CD4-positive, alpha-beta T cell (primary cell): ENCODE data around the gene TMEM203. TPM values are rescaled to one million over a fixed set of nuclear protein-coding genes. Genes with fewer than 3 reads are reported as not detected.
A peak's percentile ranks its signal among the peaks of the same experiment; 100 is the strongest.
"Not testable (repeated sequence)": the region's sequence is repeated elsewhere in the genome, so short reads cannot be mapped to it uniquely, and the experiment has no call there.

Experiments
- ATAC-seq: fragments of 200-7000 bp; cut with Tn5 transposase; one replicate; pipeline ENCODE4 v1.10.0; 2022; ENCODE audit warnings: mild to moderate bottlenecking; ENCODE audit not compliant: poor library complexity
- CTCF ChIA-PET: fragments of 350-600 bp; sonication (Branson Sonifier 250); formaldehyde crosslinking; loops from one replicate; lab custom pipeline; 2021; ENCODE audit warnings: antibody characterized with exemption, inconsistent platforms; lab: Charles Lee
- POLR2A ChIA-PET: fragments of 350-600 bp; sonication (Branson Sonifier 250); formaldehyde crosslinking; loops from one replicate; lab custom pipeline; 2021; ENCODE audit warnings: antibody characterized with exemption, inconsistent platforms; lab: Charles Lee
- DNase-seq, 14 experiments: peaks; one replicate each; pipeline ENCODE4 v3.0.0-alpha.2; 2013 to 2020; ENCODE audit warnings: mixed read lengths in 2 of 14
- H3K27ac ChIP-seq, 2 donors: one replicate each; pipeline versions ENCODE4 v1.5.1 to v1.7.0; 2013; ENCODE audit warnings: low read length in 2 of 2, low read depth in 1 of 2, mild to moderate bottlenecking in 1 of 2
- H3K27me3 ChIP-seq, 2 experiments: 1 replicate in 1 of 2; 2 replicates in 1 of 2; pipeline versions ENCODE4 v1.6.1 to v1.7.0; 2013; ENCODE audit warnings: low read length in 2 of 2, control low read depth in 1 of 2, mild to moderate bottlenecking in 1 of 2, moderate library complexity in 1 of 2; ENCODE audit not compliant: insufficient read depth in 2 of 2, control insufficient read depth in 1 of 2
- H3K36me3 ChIP-seq: one replicate; pipeline ENCODE4 v1.6.1; 2013; ENCODE audit warnings: low read length, control low read depth; ENCODE audit not compliant: insufficient read depth
- H3K4me1 ChIP-seq: one replicate; pipeline ENCODE4 v1.6.1; 2013; ENCODE audit warnings: low read length, control low read depth; ENCODE audit not compliant: insufficient read depth
- H3K4me3 ChIP-seq: one replicate; pipeline ENCODE4 v1.5.1; 2013; ENCODE audit warnings: mild to moderate bottlenecking, low read length, moderate library complexity
- H3K9me3 ChIP-seq, 2 experiments: 1 replicate in 1 of 2; 2 replicates in 1 of 2; pipeline versions ENCODE4 v1.6.1 to v1.7.0; 2013; ENCODE audit warnings: low read length in 2 of 2, mild to moderate bottlenecking in 2 of 2, control low read depth in 1 of 2, moderate library complexity in 1 of 2; ENCODE audit not compliant: control insufficient read depth in 1 of 2, insufficient read depth in 1 of 2
- H3K27ac Mint-ChIP-seq: one replicate; pipeline ENCODE4 v1.8.0; 2020; ENCODE audit warnings: mixed read lengths
- H3K27me3 Mint-ChIP-seq: one replicate; pipeline ENCODE4 v1.8.0; 2021; ENCODE audit warnings: mixed read lengths
- H3K36me3 Mint-ChIP-seq: one replicate; pipeline ENCODE4 v1.8.0; 2021; ENCODE audit warnings: low read depth, mixed read lengths
- H3K4me1 Mint-ChIP-seq: one replicate; pipeline ENCODE4 v1.8.0; 2021; ENCODE audit warnings: low read depth, mixed read lengths
- H3K4me3 Mint-ChIP-seq: one replicate; pipeline ENCODE4 v1.8.0; 2020; ENCODE audit warnings: mild to moderate bottlenecking, mixed read lengths
- H3K9me3 Mint-ChIP-seq: one replicate; pipeline ENCODE4 v1.8.0; 2020; ENCODE audit warnings: mixed read lengths
- intact Hi-C, 2 experiments: fragments of 100-400 bp; cut with DNase I in 1 of 2; cut with micrococcal nuclease in 1 of 2; formaldehyde crosslinking; loops; one replicate each; pipeline versions ENCODE4 v1.15.1 to v1.9.0; 2023 to 2025; cut with DNase I, micrococcal nuclease
- total RNA-seq, 174 experiments: library from RNA in 2 of 174; stranded (reverse) in 2 of 174; gene quantifications; one replicate each; pipeline ENCODE4 v1.2.3 and lab custom pipeline; 2021 to 2026
- TF ChIP-seq, protein P1 (sequence below): fragments of 200-600 bp; IDR thresholded peaks from one replicate; pipeline ENCODE4 v1.8.0; 2022; ENCODE audit warnings: antibody characterized with exemption, mild to moderate bottlenecking

Gene TMEM203
- total RNA-seq, 2 experiments from 2014 or later = 18.2 to 18.7 TPM

GRCh38 chr9:137244486-137245449 is 39.3 kb upstream of the TMEM203 start:
- POLR2A ChIA-PET = interaction anchor here (3.3 kb wide), 1 partner anchor 9 kb away, joined by 27 read pairs; the partner anchor contains the start of gene NELFB

DNA sequence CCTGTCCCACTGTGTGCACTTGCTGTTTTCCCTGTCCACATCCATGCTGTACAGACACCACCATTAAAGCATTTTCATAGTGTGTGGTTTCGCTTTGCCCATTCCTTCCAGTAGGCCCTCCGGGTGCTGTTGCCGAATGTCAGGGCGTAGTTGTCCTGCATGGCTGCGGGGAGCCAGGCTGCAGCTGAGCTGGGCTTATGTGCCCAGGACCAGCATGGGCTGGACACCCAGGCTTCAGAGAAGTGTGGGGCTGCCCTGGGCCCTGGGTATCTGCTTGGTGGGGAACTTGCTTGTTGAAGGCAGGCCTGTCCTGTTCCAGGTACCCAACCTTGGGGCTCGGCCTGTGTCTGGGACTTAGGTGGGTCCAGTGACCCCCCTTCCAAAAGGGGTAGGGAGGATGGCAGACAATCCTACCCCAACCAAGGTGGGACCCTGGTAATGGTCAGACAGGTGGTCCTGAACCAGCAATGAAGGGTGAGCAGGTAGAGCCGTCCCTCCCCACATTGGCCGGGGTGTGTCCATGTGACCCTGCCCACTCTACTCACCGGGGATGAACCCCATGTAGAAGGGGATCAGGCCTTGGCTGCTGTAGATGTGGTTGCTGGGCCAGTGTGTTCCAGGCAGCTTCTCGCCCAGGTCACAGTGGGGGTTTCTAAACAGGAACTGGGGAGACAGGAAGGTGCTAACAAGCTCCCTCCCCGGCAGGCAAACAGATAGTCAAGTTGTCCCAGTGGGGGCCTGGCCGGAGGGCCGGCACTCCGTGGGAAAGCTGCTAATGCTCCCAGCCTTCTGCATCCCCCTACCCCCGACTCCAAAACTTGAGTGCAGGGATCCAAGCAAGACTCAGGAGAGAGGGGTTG is 38.4 kb upstream of the TMEM203 start:
- Mint-ChIP-seq H3K27me3 (no peaks in the 10 kb centered on the region), H3K4me1 (peaks cover 15% of the 10 kb centered on the region), H3K27ac (peak overlapping the region; percentile 89), H3K4me3 (peak overlapping the region; percentile 85), H3K9me3 (no peaks in the 10 kb centered on the region), H3K36me3 (peaks cover 22% of the 10 kb centered on the region)
- no peak for ATAC-seq
- peaks cover 37% of the 10 kb centered on the region for H3K4me1 ChIP-seq
- TF ChIP-seq, protein P1, sequence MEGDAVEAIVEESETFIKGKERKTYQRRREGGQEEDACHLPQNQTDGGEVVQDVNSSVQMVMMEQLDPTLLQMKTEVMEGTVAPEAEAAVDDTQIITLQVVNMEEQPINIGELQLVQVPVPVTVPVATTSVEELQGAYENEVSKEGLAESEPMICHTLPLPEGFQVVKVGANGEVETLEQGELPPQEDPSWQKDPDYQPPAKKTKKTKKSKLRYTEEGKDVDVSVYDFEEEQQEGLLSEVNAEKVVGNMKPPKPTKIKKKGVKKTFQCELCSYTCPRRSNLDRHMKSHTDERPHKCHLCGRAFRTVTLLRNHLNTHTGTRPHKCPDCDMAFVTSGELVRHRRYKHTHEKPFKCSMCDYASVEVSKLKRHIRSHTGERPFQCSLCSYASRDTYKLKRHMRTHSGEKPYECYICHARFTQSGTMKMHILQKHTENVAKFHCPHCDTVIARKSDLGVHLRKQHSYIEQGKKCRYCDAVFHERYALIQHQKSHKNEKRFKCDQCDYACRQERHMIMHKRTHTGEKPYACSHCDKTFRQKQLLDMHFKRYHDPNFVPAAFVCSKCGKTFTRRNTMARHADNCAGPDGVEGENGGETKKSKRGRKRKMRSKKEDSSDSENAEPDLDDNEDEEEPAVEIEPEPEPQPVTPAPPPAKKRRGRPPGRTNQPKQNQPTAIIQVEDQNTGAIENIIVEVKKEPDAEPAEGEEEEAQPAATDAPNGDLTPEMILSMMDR = no peak
- ChIA-PET CTCF (interaction anchor here (1.8 kb wide), 1 partner anchor 7 kb away, joined by 4 read pairs; no protein-coding TSS in a partner anchor), POLR2A (interaction anchor here (1.1 to 3.3 kb wide), 3 partner anchors 10 to 157 kb away, joined by 4 to 27 read pairs (median 8); partner anchors contain the start of genes MAN1B1, NELFB and TPRN)
- no peak overlapping the region for H3K4me3 ChIP-seq
- peaks cover 21% of the 10 kb centered on the region for H3K36me3 ChIP-seq
- intact Hi-C loops = no loop called here
- no peaks in the 10 kb centered on the region for H3K9me3 ChIP-seq
- no peaks in the 10 kb centered on the region for H3K27me3 ChIP-seq
- DNase-seq = peak in 2 of 14 experiments; percentile 16
- no peak overlapping the region for H3K27ac ChIP-seq

More at GRCh38 chr9:137244486-137245449, 39.3 kb upstream of the TMEM203 start:
- H3K27ac ChIP-seq = no peak overlapping the region
- peaks cover 28% of the 10 kb centered on the region for H3K4me1 ChIP-seq
- H3K27me3 Mint-ChIP-seq = no peaks in the 10 kb centered on the region
- TF ChIP-seq, protein P1 = no peak
- intact Hi-C loops = no loop called here
- peak overlapping the region; percentile 85 for H3K4me3 Mint-ChIP-seq
- CTCF ChIA-PET = interaction anchor here (1.8 kb wide), 1 partner anchor 8 kb away, joined by 4 read pairs; no protein-coding TSS in a partner anchor
- peaks cover 21% of the 10 kb centered on the region for H3K36me3 ChIP-seq
- peaks cover 12% of the 10 kb centered on the region for H3K4me1 Mint-ChIP-seq
- ATAC-seq (no peak), DNase-seq (peak in 1 of 14 experiments; percentile 5)
- H3K4me3 ChIP-seq = no peak overlapping the region
- H3K27ac Mint-ChIP-seq = peak overlapping the region; percentile 89
- no peaks in the 10 kb centered on the region for H3K27me3 ChIP-seq
- H3K36me3 Mint-ChIP-seq = peaks cover 22% of the 10 kb centered on the region
- no peaks in the 10 kb centered on the region for H3K9me3 Mint-ChIP-seq
- no peaks in the 10 kb centered on the region for H3K9me3 ChIP-seq

- CTCF ChIA-PET = interaction anchor here (1.3 kb wide), 1 partner anchor 12 kb away, joined by 4 read pairs; the partner anchor contains the start of gene NELFB
- Mint-ChIP-seq H3K27ac (peak overlapping the region; percentile 89), H3K36me3 (peaks cover 22% of the 10 kb centered on the region), H3K4me3 (peak overlapping the region; percentile 85), H3K4me1 (peaks cover 17% of the 10 kb centered on the region)
- ATAC-seq, intact Hi-C loops, H3K27ac ChIP-seq, H3K9me3 Mint-ChIP-seq, H3K4me3 ChIP-seq, H3K9me3 ChIP-seq, H3K27me3 Mint-ChIP-seq, H3K27me3 ChIP-seq: not testable (repeated sequence)
- peaks cover 21% of the 10 kb centered on the region for H3K36me3 ChIP-seq
- POLR2A ChIA-PET = interaction anchor here (1.1 to 3.3 kb wide), 4 partner anchors 11 to 157 kb away, joined by 4 to 27 read pairs (median 8); partner anchors contain the start of genes MAN1B1, NELFB and TPRN
- H3K4me1 ChIP-seq = peaks cover 43% of the 10 kb centered on the region
- peak in 1 of 14 experiments; percentile 5 for DNase-seq
Measured at GRCh38 chr9:137243266-137243625, 37.8 kb upstream of the TMEM203 start.
